ENCODE data around the gene ANKZF1. TPM values are rescaled to one million over a fixed set of nuclear protein-coding genes. Genes with fewer than 3 reads are reported as not detected.

ANKZF1 gene
- total and polyA plus RNA-seq, 2 of the 4 experiments (the other 2 are of a cell fraction) = 18.6 to 33.8 TPM

GRCh38 chr2:219215871-219216534 lies 13.6 kb upstream of the ANKZF1 start:
- DNase-seq (no peak), ATAC-seq (ENCODE audit: low read depth) (no peak)
- peaks cover 48% of the 10 kb centered on the region for H3K36me3 ChIP-seq (ENCODE audit: control insufficient read depth, insufficient read depth, low read length)
- H2AFZ ChIP-seq (replicated peaks; ENCODE audit: low read length, poor library complexity) = no peak overlapping the region
- H4K5ac ChIP-seq (ENCODE audit: low read depth, low read length) = no peak overlapping the region
- H3K4ac ChIP-seq (ENCODE audit: low read depth, low read length) = no peak overlapping the region
- H3K4me2 ChIP-seq (ENCODE audit: low read depth, low read length) = no peak overlapping the region
- H3K56ac ChIP-seq (ENCODE audit: extremely low read depth, insufficient read depth, low read length) = no peak overlapping the region
- no peak overlapping the region for H2AK9ac ChIP-seq (replicated peaks; ENCODE audit: low read depth, low read length, poor library complexity)
- no peak overlapping the region; the same call in 1 of the 2 replicates for H2BK20ac ChIP-seq (ENCODE audit: low read depth, low read length)
- no peak overlapping the region for H3K18ac ChIP-seq (ENCODE audit: low read depth, low read length)
- H4K91ac ChIP-seq (ENCODE audit: insufficient read depth, low read depth, low read length) = no peak overlapping the region
- H3K23ac ChIP-seq (ENCODE audit: low read depth, low read length) = no peak overlapping the region
- H2BK15ac ChIP-seq (ENCODE audit: low read depth, low read length) = no peak overlapping the region
- no peaks in the 10 kb centered on the region for H3K9me3 ChIP-seq (ENCODE audit: control insufficient read depth, insufficient read depth, low read length)
- H2AK5ac ChIP-seq (ENCODE audit: low read depth, low read length) = peak overlapping the region; percentile 64; the same call in 1 of the 2 replicates
- H3K9me1 ChIP-seq (ENCODE audit: insufficient read depth, low read length) = peaks cover 6% of the 10 kb centered on the region
- no peak overlapping the region for H3K9ac ChIP-seq (ENCODE audit: low read depth, low read length)
- no peak overlapping the region for H2BK5ac ChIP-seq (ENCODE audit: low read depth, low read length, poor library complexity, severe bottlenecking)
- dilution Hi-C loops (cut with HindIII; ENCODE audit: low sequenced_read_pairs, unreplicated experiment) = no loop called here
- no peaks in the 10 kb centered on the region for H3K27me3 ChIP-seq (ENCODE audit: control insufficient read depth, insufficient read depth, low read length)
- no peak overlapping the region for H4K8ac ChIP-seq (ENCODE audit: low read depth in 2 of 2, low read length in 2 of 2)
- 92% methylated on average over 11 of the region's 27 CpGs; no CpG with 5 or more reads in 1 of the 2 experiments for WGBS, 2 experiments (ENCODE audit: extremely low coverage in 2 of 2, insufficient read length in 1 of 2)
- peaks cover 8 to 28% of the 10 kb centered on the region in 2 experiments; a peak in 3 of 4 replicates for H3K79me1 ChIP-seq (ENCODE audit: low read depth in 1 of 2, low read length in 2 of 2)
- peaks cover 11% of the 10 kb centered on the region for H4K20me1 ChIP-seq (ENCODE audit: insufficient read depth, low read length)
- BruUV-seq (replicated peaks) = no TSS peak
- intact Hi-C loops (cut with micrococcal nuclease) = no loop called here
- H3K14ac ChIP-seq (replicated peaks; ENCODE audit: low read depth, low read length) = no peak overlapping the region
- H3K4me3 ChIP-seq (ENCODE audit: insufficient read depth, low read depth, low read length) = no peak overlapping the region
- CTCF ChIA-PET = interaction anchor here (0.5 kb wide), 1 partner anchor 37 kb away, joined by 3 read pairs; the partner anchor contains the start of gene TUBA4B
- no peak overlapping the region for H2BK120ac ChIP-seq (ENCODE audit: low read depth, low read length)
- H3K4me1 ChIP-seq (ENCODE audit: control insufficient read depth, insufficient read depth, low read length) = peaks cover 5% of the 10 kb centered on the region; the same call in 1 of the 2 replicates
- POLR2A ChIA-PET (ENCODE audit: unreplicated experiment) = interaction anchor here (0.6 kb wide), 1 partner anchor 453 kb away, joined by 3 read pairs; no protein-coding TSS in a partner anchor
- in situ Hi-C loops (cut with MboI; ENCODE audit: low sequenced_read_pairs) = no loop called here
- H3K27ac ChIP-seq (ENCODE audit: insufficient read depth, low read length) = no peak overlapping the region
- no peak for TF ChIP-seq RCOR1 (IDR thresholded peaks at IDR 0.05; ENCODE audit: insufficient replicate concordance, low read length)
- TF ChIP-seq NFE2L2 (IDR thresholded peaks at IDR 0.05; ENCODE audit: low read depth, low read length) = no peak
- no peak for TF ChIP-seq FOS (IDR thresholded peaks at IDR 0.05; ENCODE audit: low read depth, low read length)
- TF ChIP-seq, protein P1, sequence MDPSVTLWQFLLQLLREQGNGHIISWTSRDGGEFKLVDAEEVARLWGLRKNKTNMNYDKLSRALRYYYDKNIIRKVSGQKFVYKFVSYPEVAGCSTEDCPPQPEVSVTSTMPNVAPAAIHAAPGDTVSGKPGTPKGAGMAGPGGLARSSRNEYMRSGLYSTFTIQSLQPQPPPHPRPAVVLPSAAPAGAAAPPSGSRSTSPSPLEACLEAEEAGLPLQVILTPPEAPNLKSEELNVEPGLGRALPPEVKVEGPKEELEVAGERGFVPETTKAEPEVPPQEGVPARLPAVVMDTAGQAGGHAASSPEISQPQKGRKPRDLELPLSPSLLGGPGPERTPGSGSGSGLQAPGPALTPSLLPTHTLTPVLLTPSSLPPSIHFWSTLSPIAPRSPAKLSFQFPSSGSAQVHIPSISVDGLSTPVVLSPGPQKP (IDR thresholded peaks at IDR 0.05; ENCODE audit: borderline replicate concordance, low read depth, low read length) = no peak
- no peak for TF ChIP-seq POLR2A (IDR thresholded peaks at IDR 0.05; ENCODE audit: low read depth, low read length)
- TF ChIP-seq, protein P2, sequence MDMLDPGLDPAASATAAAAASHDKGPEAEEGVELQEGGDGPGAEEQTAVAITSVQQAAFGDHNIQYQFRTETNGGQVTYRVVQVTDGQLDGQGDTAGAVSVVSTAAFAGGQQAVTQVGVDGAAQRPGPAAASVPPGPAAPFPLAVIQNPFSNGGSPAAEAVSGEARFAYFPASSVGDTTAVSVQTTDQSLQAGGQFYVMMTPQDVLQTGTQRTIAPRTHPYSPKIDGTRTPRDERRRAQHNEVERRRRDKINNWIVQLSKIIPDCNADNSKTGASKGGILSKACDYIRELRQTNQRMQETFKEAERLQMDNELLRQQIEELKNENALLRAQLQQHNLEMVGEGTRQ (IDR thresholded peaks at IDR 0.05; ENCODE audit: low read depth, low read length) = no peak
- no peak for TF ChIP-seq MAFK (IDR thresholded peaks at IDR 0.05; ENCODE audit: low read depth, low read length)
- no peak for TF ChIP-seq BHLHE40 (IDR thresholded peaks at IDR 0.05; ENCODE audit: low read depth, low read length)
- TF ChIP-seq RAD21 (IDR thresholded peaks at IDR 0.05; ENCODE audit: low read length) = no peak
- TF ChIP-seq CHD1 (IDR thresholded peaks at IDR 0.05; ENCODE audit: low read depth, low read length) = no peak
- no peak for TF ChIP-seq CEBPB (IDR thresholded peaks at IDR 0.05; ENCODE audit: low read depth, low read length)
- TF ChIP-seq RFX5 (IDR thresholded peaks at IDR 0.05; ENCODE audit: low read depth, low read length) = no peak
- TF ChIP-seq MXI1 (IDR thresholded peaks at IDR 0.05; ENCODE audit: borderline replicate concordance, low read depth, low read length) = no peak
- TF ChIP-seq MAZ (IDR thresholded peaks at IDR 0.05; ENCODE audit: borderline replicate concordance, low read depth, low read length) = no peak
- TF ChIP-seq, protein P3, sequence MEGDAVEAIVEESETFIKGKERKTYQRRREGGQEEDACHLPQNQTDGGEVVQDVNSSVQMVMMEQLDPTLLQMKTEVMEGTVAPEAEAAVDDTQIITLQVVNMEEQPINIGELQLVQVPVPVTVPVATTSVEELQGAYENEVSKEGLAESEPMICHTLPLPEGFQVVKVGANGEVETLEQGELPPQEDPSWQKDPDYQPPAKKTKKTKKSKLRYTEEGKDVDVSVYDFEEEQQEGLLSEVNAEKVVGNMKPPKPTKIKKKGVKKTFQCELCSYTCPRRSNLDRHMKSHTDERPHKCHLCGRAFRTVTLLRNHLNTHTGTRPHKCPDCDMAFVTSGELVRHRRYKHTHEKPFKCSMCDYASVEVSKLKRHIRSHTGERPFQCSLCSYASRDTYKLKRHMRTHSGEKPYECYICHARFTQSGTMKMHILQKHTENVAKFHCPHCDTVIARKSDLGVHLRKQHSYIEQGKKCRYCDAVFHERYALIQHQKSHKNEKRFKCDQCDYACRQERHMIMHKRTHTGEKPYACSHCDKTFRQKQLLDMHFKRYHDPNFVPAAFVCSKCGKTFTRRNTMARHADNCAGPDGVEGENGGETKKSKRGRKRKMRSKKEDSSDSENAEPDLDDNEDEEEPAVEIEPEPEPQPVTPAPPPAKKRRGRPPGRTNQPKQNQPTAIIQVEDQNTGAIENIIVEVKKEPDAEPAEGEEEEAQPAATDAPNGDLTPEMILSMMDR (conservative IDR thresholded peaks at IDR 0.05; ENCODE audit: low read depth, low read length) = no peak
